ENCODE measurements around the gene DERL3.

DNA sequence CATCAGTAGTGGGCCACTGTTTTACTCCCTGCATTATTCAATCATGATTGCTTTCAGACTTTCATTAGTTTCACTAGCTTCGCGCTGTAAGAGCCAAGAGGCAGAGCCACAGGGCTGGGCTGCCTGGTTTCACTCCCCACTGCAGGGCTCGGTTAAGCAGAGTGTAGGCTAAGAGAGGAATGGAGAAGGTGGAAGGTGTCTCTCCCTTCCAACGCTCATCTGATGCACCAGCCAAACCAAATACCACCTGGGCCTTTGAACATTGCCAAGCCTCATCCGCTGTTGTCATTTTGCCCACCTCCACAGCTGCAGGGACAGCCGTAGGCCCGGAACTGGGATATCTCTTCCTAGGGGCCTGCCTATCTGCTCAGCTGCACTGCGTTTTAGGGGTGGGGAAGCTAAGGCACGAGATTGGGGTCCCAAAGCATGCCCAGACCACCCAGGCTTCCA is 52.5 kb downstream of the DERL3 start:
- TF ChIP-seq EZH2phosphoT487 (IDR thresholded peaks at IDR 0.05; ENCODE audit: unreplicated experiment): no peak
- TF ChIP-seq, protein P1, sequence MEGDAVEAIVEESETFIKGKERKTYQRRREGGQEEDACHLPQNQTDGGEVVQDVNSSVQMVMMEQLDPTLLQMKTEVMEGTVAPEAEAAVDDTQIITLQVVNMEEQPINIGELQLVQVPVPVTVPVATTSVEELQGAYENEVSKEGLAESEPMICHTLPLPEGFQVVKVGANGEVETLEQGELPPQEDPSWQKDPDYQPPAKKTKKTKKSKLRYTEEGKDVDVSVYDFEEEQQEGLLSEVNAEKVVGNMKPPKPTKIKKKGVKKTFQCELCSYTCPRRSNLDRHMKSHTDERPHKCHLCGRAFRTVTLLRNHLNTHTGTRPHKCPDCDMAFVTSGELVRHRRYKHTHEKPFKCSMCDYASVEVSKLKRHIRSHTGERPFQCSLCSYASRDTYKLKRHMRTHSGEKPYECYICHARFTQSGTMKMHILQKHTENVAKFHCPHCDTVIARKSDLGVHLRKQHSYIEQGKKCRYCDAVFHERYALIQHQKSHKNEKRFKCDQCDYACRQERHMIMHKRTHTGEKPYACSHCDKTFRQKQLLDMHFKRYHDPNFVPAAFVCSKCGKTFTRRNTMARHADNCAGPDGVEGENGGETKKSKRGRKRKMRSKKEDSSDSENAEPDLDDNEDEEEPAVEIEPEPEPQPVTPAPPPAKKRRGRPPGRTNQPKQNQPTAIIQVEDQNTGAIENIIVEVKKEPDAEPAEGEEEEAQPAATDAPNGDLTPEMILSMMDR (conservative IDR thresholded peaks at IDR 0.05; ENCODE audit: low read depth in 2 of 2): no peak
- no peak for TF ChIP-seq EZH2 (IDR thresholded peaks at IDR 0.05; ENCODE audit: low read depth, unreplicated experiment)
- TF ChIP-seq, protein P2, sequence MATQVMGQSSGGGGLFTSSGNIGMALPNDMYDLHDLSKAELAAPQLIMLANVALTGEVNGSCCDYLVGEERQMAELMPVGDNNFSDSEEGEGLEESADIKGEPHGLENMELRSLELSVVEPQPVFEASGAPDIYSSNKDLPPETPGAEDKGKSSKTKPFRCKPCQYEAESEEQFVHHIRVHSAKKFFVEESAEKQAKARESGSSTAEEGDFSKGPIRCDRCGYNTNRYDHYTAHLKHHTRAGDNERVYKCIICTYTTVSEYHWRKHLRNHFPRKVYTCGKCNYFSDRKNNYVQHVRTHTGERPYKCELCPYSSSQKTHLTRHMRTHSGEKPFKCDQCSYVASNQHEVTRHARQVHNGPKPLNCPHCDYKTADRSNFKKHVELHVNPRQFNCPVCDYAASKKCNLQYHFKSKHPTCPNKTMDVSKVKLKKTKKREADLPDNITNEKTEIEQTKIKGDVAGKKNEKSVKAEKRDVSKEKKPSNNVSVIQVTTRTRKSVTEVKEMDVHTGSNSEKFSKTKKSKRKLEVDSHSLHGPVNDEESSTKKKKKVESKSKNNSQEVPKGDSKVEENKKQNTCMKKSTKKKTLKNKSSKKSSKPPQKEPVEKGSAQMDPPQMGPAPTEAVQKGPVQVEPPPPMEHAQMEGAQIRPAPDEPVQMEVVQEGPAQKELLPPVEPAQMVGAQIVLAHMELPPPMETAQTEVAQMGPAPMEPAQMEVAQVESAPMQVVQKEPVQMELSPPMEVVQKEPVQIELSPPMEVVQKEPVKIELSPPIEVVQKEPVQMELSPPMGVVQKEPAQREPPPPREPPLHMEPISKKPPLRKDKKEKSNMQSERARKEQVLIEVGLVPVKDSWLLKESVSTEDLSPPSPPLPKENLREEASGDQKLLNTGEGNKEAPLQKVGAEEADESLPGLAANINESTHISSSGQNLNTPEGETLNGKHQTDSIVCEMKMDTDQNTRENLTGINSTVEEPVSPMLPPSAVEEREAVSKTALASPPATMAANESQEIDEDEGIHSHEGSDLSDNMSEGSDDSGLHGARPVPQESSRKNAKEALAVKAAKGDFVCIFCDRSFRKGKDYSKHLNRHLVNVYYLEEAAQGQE (IDR thresholded peaks at IDR 0.05; ENCODE audit: unreplicated experiment): no peak
- no peak for TF ChIP-seq JUNB (IDR thresholded peaks at IDR 0.05; ENCODE audit: unreplicated experiment)
- TF ChIP-seq, protein P3, sequence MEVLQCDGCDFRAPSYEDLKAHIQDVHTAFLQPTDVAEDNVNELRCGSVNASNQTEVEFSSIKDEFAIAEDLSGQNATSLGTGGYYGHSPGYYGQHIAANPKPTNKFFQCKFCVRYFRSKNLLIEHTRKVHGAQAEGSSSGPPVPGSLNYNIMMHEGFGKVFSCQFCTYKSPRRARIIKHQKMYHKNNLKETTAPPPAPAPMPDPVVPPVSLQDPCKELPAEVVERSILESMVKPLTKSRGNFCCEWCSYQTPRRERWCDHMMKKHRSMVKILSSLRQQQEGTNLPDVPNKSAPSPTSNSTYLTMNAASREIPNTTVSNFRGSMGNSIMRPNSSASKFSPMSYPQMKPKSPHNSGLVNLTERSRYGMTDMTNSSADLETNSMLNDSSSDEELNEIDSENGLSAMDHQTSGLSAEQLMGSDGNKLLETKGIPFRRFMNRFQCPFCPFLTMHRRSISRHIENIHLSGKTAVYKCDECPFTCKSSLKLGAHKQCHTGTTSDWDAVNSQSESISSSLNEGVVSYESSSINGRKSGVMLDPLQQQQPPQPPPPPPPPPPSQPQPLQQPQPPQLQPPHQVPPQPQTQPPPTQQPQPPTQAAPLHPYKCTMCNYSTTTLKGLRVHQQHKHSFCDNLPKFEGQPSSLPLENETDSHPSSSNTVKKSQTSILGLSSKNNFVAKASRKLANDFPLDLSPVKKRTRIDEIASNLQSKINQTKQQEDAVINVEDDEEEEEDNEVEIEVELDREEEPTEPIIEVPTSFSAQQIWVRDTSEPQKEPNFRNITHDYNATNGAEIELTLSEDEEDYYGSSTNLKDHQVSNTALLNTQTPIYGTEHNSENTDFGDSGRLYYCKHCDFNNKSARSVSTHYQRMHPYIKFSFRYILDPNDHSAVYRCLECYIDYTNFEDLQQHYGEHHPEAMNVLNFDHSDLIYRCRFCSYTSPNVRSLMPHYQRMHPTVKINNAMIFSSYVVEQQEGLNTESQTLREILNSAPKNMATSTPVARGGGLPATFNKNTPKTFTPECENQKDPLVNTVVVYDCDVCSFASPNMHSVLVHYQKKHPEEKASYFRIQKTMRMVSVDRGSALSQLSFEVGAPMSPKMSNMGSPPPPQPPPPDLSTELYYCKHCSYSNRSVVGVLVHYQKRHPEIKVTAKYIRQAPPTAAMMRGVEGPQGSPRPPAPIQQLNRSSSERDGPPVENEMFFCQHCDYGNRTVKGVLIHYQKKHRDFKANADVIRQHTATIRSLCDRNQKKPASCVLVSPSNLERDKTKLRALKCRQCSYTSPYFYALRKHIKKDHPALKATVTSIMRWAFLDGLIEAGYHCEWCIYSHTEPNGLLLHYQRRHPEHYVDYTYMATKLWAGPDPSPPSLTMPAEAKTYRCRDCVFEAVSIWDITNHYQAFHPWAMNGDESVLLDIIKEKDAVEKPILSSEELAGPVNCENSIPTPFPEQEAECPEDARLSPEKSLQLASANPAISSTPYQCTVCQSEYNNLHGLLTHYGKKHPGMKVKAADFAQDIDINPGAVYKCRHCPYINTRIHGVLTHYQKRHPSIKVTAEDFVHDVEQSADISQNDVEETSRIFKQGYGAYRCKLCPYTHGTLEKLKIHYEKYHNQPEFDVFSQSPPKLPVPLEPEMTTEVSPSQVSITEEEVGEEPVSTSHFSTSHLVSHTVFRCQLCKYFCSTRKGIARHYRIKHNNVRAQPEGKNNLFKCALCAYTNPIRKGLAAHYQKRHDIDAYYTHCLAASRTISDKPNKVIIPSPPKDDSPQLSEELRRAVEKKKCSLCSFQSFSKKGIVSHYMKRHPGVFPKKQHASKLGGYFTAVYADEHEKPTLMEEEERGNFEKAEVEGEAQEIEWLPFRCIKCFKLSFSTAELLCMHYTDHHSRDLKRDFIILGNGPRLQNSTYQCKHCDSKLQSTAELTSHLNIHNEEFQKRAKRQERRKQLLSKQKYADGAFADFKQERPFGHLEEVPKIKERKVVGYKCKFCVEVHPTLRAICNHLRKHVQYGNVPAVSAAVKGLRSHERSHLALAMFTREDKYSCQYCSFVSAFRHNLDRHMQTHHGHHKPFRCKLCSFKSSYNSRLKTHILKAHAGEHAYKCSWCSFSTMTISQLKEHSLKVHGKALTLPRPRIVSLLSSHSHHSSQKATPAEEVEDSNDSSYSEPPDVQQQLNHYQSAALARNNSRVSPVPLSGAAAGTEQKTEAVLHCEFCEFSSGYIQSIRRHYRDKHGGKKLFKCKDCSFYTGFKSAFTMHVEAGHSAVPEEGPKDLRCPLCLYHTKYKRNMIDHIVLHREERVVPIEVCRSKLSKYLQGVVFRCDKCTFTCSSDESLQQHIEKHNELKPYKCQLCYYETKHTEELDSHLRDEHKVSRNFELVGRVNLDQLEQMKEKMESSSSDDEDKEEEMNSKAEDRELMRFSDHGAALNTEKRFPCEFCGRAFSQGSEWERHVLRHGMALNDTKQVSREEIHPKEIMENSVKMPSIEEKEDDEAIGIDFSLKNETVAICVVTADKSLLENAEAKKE (CRISPR knock-in tag; IDR thresholded peaks at IDR 0.05): no peak
- no peak for TF ChIP-seq POLR2AphosphoS5 (IDR thresholded peaks at IDR 0.05; ENCODE audit: low read depth)
- no peak for TF ChIP-seq CREB1 (CRISPR knock-in tag; IDR thresholded peaks at IDR 0.05; ENCODE audit: low read depth)
- TF ChIP-seq STAT1 (IDR thresholded peaks at IDR 0.05; ENCODE audit: unreplicated experiment): no peak
- TF ChIP-seq ZNF114 (CRISPR knock-in tag; IDR thresholded peaks at IDR 0.05): no peak
- TF ChIP-seq, protein P4, sequence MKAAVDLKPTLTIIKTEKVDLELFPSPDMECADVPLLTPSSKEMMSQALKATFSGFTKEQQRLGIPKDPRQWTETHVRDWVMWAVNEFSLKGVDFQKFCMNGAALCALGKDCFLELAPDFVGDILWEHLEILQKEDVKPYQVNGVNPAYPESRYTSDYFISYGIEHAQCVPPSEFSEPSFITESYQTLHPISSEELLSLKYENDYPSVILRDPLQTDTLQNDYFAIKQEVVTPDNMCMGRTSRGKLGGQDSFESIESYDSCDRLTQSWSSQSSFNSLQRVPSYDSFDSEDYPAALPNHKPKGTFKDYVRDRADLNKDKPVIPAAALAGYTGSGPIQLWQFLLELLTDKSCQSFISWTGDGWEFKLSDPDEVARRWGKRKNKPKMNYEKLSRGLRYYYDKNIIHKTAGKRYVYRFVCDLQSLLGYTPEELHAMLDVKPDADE (IDR thresholded peaks at IDR 0.05): no peak
- no peak for TF ChIP-seq NANOG (IDR thresholded peaks at IDR 0.05; ENCODE audit: borderline replicate concordance)

All from GM23338 (cell line).